Upper lobe of right lung (tissue), 1 donor: ENCODE measurements around the gene LMBRD1. TPM values are rescaled to one million over a fixed set of nuclear protein-coding genes. Genes with fewer than 3 reads are reported as not detected.
"Not testable (repeated sequence)": the region's sequence is repeated elsewhere in the genome, so short reads cannot be mapped to it uniquely, and the experiment has no call there.

Experiments
- ATAC-seq: fragments of 200-7000 bp; cut with Tn5 transposase; one replicate; pipeline ENCODE4 v1.9.1; 2020; ENCODE audit warnings: mild to moderate bottlenecking, moderate library complexity
- DNase-seq: peaks from one replicate; pipeline ENCODE4 v3.0.0-alpha.2; 2020
- H3K27ac ChIP-seq: fragments of 200-600 bp; one replicate; pipeline ENCODE4 v1.8.0; 2022
- H3K27me3 ChIP-seq: fragments of 200-600 bp; one replicate; pipeline ENCODE4 v1.8.0; 2022; ENCODE audit warnings: mild to moderate bottlenecking
- H3K36me3 ChIP-seq: fragments of 200-600 bp; one replicate; pipeline ENCODE4 v1.8.0; 2022
- H3K4me1 ChIP-seq: fragments of 200-600 bp; one replicate; pipeline ENCODE4 v1.8.0; 2022
- H3K4me3 ChIP-seq: fragments of 200-600 bp; one replicate; pipeline ENCODE4 v1.8.0; 2022; ENCODE audit warnings: mild to moderate bottlenecking
- H3K9me3 ChIP-seq: fragments of 200-600 bp; one replicate; pipeline ENCODE4 v1.8.0; 2022
- intact Hi-C: fragments of 100-400 bp; cut with DNase I; formaldehyde crosslinking; loops from one replicate; pipeline ENCODE4 v1.11.0; 2022
- total RNA-seq: library from RNA; stranded (reverse); fragmentation: NEBNext Ultra II Directional; extraction: Animal tissue kit (Norgen Biotek cat#: 25700); gene quantifications from one replicate; pipeline ENCODE4 v1.2.1, GENCODE V29; 2021
- TF ChIP-seq, protein P1 (sequence below): fragments of 200-600 bp; IDR thresholded peaks from one replicate; pipeline ENCODE4 v1.8.0; 2022; ENCODE audit warnings: antibody characterized with exemption
- donor health status: DM: no; HTN: yes; CAD: no; lungs with severe emphysema.

Gene LMBRD1
- total RNA-seq, 1 donor from 2014 or later: 66.7 TPM

GRCh38 chr6:69812746-69813427 is 16.1 kb upstream of the LMBRD1 start:
- TF ChIP-seq, protein P1, sequence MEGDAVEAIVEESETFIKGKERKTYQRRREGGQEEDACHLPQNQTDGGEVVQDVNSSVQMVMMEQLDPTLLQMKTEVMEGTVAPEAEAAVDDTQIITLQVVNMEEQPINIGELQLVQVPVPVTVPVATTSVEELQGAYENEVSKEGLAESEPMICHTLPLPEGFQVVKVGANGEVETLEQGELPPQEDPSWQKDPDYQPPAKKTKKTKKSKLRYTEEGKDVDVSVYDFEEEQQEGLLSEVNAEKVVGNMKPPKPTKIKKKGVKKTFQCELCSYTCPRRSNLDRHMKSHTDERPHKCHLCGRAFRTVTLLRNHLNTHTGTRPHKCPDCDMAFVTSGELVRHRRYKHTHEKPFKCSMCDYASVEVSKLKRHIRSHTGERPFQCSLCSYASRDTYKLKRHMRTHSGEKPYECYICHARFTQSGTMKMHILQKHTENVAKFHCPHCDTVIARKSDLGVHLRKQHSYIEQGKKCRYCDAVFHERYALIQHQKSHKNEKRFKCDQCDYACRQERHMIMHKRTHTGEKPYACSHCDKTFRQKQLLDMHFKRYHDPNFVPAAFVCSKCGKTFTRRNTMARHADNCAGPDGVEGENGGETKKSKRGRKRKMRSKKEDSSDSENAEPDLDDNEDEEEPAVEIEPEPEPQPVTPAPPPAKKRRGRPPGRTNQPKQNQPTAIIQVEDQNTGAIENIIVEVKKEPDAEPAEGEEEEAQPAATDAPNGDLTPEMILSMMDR: no peak
- Histone ChIP-seq H3K36me3 (no peaks in the 10 kb centered on the region), H3K4me3 (no peak overlapping the region), H3K4me1 (no peaks in the 10 kb centered on the region), H3K27ac (no peak overlapping the region), H3K9me3 (no peaks in the 10 kb centered on the region), H3K27me3 (no peaks in the 10 kb centered on the region)
- intact Hi-C loops: no loop called here
- no peak for ATAC-seq
- no peak for DNase-seq

DNA sequence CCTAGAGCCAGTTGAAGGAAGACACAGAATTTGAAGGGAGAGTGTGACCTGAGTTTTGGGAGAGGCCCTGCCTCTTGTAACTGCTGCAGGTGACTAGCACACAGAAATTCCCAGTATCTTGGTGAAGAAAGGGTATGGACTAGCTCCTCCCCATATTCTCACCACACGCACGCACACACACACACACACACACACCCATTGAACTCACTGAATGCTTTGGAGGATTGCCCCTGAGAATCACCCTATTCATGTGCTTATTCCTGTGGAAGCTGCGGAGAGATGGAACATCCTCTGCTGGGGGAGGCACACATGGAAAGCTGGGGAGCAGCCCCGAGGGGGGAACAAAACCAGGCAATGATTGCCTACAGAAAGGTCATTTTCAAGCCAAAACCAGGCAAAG is 6.2 kb upstream of the LMBRD1 start:
- ATAC-seq: no peak
- TF ChIP-seq, protein P1: no peak
- intact Hi-C loops: no loop called here

DNA sequence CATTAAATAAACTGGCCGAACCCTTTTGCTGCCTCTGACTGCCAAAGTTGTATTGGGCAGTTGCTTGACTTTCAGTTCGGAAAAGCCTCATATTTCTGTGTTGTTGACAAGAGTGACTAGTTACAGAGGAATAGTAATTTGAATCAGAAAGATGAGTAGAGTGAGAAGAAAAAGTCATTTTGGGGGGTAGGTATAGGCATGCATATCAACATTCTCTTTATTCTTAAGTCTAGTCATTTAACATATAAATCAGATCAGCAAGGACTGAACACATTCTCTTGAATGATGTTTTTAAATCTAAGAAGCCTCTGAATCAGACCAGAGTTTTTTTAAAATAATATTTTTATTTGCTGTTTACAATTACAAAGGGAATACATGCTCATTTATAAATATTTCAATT is 4.9 kb upstream of the LMBRD1 start:
- no peaks in the 10 kb centered on the region for H3K9me3 ChIP-seq
- DNase-seq (no peak), ATAC-seq (no peak)
- no peak overlapping the region for H3K4me3 ChIP-seq
- no peak overlapping the region for H3K27ac ChIP-seq
- intact Hi-C loops: no loop called here
- TF ChIP-seq, protein P1: no peak
- H3K36me3 ChIP-seq: no peaks in the 10 kb centered on the region
- H3K27me3 ChIP-seq: no peaks in the 10 kb centered on the region
- no peaks in the 10 kb centered on the region for H3K4me1 ChIP-seq

More for the DNA sequence above, 6.2 kb upstream of the LMBRD1 start:
- no peaks in the 10 kb centered on the region for H3K27me3 ChIP-seq
- H3K4me3 ChIP-seq: no peak overlapping the region
- H3K27ac ChIP-seq: no peak overlapping the region
- no peaks in the 10 kb centered on the region for H3K9me3 ChIP-seq
- no peak for DNase-seq
- H3K36me3 ChIP-seq: no peaks in the 10 kb centered on the region
- no peaks in the 10 kb centered on the region for H3K4me1 ChIP-seq

- ATAC-seq: no peak
- intact Hi-C loops: no loop called here
- no peak overlapping the region for H3K4me3 ChIP-seq
Observed at GRCh38 chr6:69801225-69801624, 4.4 kb upstream of the LMBRD1 start.

DNA sequence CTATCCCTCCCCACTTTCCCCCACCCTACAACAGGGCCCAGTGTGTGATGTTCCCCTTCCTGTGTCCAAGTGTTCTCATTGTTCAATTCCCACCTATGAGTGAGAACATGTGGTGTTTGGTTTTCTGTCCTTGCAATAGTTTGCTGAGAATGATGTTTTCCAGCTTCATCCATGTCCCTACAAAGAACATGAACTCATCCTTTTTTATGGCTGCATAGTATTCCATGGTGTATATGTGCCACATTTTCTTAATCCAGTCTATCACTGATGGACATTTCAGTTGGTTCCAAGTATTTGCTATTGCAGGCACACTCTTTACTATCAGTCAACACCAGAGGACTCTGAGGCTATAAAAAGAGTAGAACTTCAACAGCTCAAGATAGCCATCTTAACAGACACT is 2.0 kb upstream of the LMBRD1 start:
- H3K4me1 ChIP-seq, ATAC-seq, intact Hi-C loops, H3K36me3 ChIP-seq, H3K27ac ChIP-seq, H3K27me3 ChIP-seq, DNase-seq, H3K4me3 ChIP-seq, H3K9me3 ChIP-seq: not testable (repeated sequence)

More at GRCh38 chr6:69801225-69801624, 4.4 kb upstream of the LMBRD1 start:
- Histone ChIP-seq H3K9me3 (no peaks in the 10 kb centered on the region), H3K27ac (no peak overlapping the region), H3K27me3 (no peaks in the 10 kb centered on the region), H3K36me3 (no peaks in the 10 kb centered on the region), H3K4me1 (no peaks in the 10 kb centered on the region)
- no peak for DNase-seq
- TF ChIP-seq, protein P1: no peak

- H3K4me3 ChIP-seq: peak overlapping the region; percentile 82
- peak overlapping the region; percentile 96 for H3K27ac ChIP-seq
- no peaks in the 10 kb centered on the region for H3K9me3 ChIP-seq
- ATAC-seq (peak; percentile 58), DNase-seq (no peak)
- intact Hi-C loops: no loop called here
- no peaks in the 10 kb centered on the region for H3K27me3 ChIP-seq
- peaks cover 9% of the 10 kb centered on the region for H3K4me1 ChIP-seq
- TF ChIP-seq, protein P1: no peak
- H3K36me3 ChIP-seq: no peaks in the 10 kb centered on the region
Observed at GRCh38 chr6:69796073-69796641, 653 bp downstream of the LMBRD1 start.
